GM18873 (cell line): ENCODE results near the gene FOXO4.
"Not testable (repeated sequence)": the region's sequence is repeated elsewhere in the genome, so short reads cannot be mapped to it uniquely, and the experiment has no call there.

Experiments
- ATAC-seq: cut with Tn5 transposase; IDR thresholded peaks from one replicate; pipeline ENCODE4 v1.9.1; 2021; ENCODE audit warnings: mild to moderate bottlenecking, moderate library complexity, moderate number of reproducible peaks; ENCODE audit not compliant: unreplicated experiment, low FRiP score

The FOXO4 gene

GRCh38 chrX:71095555-71095980 is at the start of gene FOXO4:
Gene FOXO4 (plus strand): TSS chrX:71095851. CDS start chrX:71096529, 678 bp downstream.
- ATAC-seq: peak; percentile 77

DNA sequence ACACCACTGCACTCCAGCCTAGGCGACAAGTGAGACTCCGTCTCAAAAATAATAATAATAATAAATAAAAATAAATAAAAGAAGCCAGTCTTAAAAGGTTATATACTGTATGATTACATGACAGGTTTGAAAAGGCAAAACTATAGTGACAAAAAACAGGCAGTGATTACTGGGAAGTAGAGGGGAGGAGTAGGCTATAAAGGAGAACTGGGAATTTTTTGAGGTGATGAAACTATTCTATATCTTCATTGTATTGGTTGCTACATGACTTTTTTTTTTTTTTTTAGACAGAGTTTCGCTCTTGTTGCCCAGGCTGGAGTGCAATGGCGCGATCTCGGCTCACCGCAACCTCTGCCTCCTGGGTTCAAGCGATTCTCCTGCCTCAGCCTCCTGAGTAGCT is 47.8 kb upstream of the FOXO4 start:
- not testable (repeated sequence) for ATAC-seq

- ATAC-seq: peak; percentile 5
Measured at GRCh38 chrX:71052721-71053120, 42.9 kb upstream of the FOXO4 start.

GRCh38 chrX:71053217-71053621 is 42.4 kb upstream of the FOXO4 start:
- peak; percentile 95 for ATAC-seq

GRCh38 chrX:71056867-71057266 is 38.8 kb upstream of the FOXO4 start:
- no peak for ATAC-seq

GRCh38 chrX:71057848-71058530 is 37.7 kb upstream of the FOXO4 start:
- ATAC-seq: no peak

DNA sequence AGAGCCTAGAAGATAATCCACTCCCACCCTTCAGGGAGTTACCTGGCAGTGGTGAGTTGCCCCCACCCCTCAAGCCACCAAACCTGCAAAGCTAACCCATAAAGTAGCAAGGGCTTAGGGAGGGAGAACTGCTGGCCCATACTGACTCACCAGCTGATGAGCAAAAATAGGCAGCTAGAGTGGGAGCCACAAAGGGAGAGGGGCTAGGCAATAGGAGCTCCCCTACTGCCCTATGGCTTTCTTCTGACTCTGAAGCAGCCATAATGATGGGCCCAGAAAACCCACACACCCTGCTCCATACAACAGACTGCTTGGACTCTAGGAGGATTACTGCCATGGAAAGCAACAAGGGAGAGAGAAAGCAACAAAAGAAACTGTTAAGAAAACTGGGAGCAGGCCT is 35.5 kb upstream of the FOXO4 start:
- ATAC-seq: no peak

DNA sequence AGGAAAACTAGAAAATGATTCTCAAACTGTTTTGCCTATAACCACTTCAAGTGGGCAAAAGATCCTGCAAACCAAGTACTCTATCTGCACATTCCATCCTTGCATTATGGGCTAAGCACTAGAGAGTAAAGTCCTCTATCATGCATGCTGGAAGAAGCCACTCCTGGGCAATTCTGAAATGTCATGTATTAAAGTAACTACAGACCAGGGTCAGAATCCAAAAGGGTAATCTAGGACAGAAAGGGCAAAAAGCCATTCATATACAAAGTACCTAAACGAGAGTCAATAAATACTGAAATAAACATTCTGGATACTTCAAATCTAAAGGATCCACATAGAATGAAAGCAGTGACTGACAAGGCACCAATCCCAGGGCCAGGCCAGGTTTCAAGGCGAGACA is 28.6 kb upstream of the FOXO4 start:
- ATAC-seq: no peak

DNA sequence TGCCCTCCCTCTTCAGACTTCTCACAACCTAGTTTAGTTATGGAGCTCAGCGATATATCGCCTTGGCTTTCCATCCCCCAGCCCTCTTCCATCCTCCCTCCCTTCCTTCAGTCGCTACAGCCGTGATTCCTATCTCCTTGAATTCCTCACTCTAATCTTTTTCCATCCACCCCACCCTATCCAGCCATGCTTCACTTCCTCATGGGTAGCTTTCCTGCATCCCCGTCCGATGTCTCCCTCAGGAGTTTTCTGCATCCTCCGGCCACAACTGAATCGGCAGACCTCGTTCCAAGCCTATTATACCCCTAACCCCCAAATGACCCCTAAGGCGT is 28.0 kb upstream of the FOXO4 start:
- no peak for ATAC-seq

DNA sequence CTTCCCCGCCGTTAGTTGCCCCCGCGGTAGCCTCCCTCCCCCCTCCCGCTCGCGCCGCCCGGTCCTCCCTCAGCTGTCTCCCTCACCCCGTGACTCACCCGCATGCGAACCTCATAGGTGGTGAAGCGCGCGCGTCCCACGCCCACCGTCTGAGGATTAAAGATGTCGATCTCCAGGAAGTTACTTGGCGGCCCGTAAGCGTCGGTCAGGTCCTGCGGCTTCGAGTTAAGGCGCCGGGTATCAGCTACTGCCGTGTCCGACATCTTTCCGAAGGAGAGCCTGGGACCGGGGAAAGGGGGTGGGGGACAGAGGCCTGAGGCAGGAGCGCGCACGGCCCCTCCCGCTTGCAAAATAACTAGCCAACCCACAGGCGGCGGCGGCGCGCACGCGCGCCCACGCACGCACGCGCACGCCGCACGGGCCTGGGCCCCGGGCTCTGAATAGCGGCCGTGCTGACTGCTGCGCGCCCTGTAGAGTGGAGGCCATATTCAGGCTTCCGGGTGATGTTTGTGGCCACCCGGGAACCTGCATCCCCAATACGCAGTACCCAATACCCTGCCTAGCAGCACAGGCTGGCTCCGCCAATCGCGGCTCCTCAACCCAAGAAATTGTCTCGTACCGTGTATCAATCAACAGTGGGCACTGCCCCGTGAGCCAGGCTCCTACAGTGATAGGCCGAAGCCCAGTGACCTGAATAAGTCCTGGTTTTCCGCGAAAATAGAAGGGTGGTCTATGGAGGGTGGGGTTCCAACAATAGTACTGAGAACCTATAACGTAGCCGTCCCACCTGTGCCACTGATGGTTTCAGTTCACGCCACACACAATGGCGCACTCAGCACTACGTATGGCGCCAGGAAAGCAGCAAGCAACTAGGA is 27.4 kb upstream of the FOXO4 start, which contains the start of gene SNX12:
TSS of gene SNX12 (minus strand) at position 291 of the 875 bp plus-strand sequence. CDS start at position 263, 28 bp downstream.
- peak; percentile 98 for ATAC-seq

- no peak for ATAC-seq
Measured at GRCh38 chrX:71070531-71070930, 25.1 kb upstream of the FOXO4 start.

DNA sequence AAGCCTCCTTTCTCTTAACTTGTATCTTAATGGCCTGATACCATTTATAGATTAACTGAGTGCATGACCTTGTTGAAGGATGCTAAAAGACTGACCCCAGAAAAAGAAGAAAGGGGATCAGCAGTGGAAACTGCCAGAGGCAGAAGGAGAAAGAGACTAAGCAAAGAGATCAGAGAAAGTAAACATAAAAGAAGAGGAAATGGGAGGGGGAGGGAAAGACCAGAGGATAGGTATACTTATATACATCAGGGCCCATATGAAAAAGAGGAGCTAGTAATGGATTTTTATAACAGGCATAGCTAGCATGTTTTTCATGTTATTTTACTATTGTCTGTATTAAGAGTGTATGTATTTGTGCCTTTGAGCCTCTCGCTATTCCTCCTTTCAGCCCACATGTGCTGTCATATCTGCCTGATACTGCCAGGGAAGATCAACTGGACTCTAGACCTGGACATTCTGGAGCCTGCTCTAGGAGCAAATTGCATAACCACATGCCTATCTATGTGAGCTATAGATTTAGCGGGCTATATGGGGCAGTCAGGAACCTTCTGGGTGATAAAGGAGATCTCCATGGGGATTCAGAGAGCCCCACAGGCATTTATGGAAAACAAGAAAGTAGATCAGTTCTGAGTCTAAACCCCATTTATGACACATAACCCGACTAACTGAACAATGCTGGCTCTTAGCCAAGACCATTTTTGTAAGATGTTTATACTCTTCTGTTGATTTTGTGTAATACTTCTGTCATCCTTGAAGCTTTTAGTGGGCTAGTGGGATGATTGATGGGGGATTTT is 14.1 kb upstream of the FOXO4 start:
- ATAC-seq: no peak

DNA sequence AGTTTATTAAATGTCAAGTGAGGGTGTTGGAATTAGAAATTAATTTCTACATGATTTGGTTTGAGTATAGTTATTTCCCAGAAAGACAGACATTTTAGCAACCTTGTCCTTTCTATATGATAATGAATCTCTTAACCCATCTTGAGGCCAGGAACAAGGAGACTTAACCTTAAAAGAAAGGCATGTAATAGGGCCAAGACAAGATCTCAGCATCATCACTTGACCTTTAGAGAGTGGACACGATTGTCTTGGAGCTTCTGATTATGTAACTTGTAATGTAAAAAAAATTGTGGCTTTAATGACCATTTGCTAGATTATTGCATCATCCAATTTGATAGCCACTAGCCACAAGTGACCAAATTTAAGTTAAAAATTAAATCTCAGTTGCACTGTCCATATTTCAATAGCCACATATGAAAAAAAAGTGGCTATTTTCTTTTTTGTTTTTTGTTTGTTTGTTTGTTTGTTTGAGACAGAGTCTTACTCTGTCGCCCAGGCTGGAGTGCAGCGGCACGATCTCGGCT is 13.5 kb upstream of the FOXO4 start:
- ATAC-seq: no peak

DNA sequence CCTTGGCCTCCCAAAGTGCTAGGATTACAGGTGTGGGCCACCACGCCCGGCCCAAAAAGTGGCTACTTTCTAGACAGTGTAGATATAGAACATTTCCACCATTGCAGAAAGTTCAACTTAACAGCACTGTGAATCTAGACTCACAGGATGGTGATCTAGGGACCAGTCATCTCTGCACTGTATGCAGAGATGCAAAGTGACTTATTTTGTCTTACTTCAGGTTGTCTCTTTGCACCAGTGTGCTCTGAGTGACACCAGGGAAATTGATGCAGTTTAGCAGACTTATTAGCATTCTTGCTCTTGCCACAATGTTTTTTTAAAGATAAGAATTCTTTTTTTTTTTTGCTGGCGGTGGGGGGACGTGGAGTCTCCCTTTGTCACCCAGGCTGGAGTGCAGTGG is 12.8 kb upstream of the FOXO4 start:
- no peak for ATAC-seq

- no peak for ATAC-seq
Measured at GRCh38 chrX:71085900-71086299, 9.8 kb upstream of the FOXO4 start.

DNA sequence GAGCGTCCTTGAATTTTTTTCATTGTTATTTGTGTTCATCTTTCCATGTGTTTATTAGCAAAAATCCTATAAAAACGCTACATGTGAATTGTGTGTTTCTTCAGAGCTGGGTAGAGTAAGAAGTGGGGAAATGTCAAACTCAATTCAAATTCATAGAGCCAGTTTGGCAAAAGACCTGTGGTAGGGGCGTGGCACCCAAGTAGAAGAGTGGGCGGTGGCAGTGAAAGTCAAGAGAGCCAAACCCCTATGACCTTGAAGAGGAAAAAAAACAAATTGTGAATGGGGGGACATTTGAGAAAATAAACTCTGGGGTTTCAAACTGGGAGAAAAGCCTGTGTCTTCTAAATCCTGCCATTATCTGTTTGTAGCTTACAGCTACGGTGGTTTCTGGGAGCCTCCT is 4.4 kb upstream of the FOXO4 start:
- no peak for ATAC-seq

- ATAC-seq: no peak
Measured at GRCh38 chrX:71095033-71095432, 618 bp upstream of the FOXO4 start.

DNA sequence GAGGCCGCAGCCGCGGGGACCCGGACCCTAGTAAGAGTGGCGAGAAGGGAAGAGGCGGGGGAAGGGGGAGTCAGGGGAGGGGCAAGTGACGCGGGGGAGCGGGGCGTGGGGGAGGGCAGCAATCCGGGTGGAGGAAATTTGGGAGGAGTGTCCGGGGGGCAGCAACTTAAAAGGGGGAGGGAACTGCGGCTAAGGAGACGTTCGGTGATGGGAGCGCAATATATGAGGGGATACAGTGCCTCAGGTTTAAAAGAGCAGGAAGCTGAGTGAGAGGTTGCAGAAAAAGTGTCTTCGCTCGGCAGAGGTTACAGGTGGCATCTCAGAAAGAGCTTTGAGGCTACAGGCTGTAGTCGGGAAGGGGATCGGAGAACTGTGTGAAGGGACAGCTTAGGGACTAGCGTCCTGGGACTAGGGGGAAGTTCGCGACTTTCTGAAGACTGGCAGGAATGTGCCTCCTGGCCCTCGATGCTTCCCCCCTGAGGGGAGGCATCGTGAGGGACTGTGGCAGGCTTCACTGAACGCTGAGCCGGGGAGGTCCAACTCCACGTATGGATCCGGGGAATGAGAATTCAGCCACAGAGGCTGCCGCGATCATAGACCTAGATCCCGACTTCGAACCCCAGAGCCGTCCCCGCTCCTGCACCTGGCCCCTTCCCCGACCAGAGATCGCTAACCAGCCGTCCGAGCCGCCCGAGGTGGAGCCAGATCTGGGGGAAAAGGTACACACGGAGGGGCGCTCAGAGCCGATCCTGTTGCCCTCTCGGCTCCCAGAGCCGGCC is 519 bp downstream of the FOXO4 start:
- no peak for ATAC-seq

- ATAC-seq: no peak
Measured at GRCh38 chrX:71096760-71097032, 1.0 kb downstream of the FOXO4 start.

- ATAC-seq: no peak
Measured at GRCh38 chrX:71098302-71098701, 2.7 kb downstream of the FOXO4 start.
